Measurements from ENCODE around the gene SHISA4. TPM values are rescaled to one million over a fixed set of nuclear protein-coding genes. Genes with fewer than 3 reads are reported as not detected.
A peak's percentile ranks its signal among the peaks of the same experiment; 100 is the strongest.

SHISA4 gene
- total and polyA plus RNA-seq, 2 of the 8 experiments (the other 6 are each of a cell fraction or from before 2014, with no cell fraction given) = 7.8 to 28.9 TPM

GRCh38 chr1:201893431-201893830 is 4.7 kb downstream of the SHISA4 start:
- Histone ChIP-seq H3K18ac (ENCODE audit: extremely low read depth, low read length) (no peak overlapping the region), H3K56ac (replicated peaks; ENCODE audit: insufficient read length, low read depth, low read length) (no peak overlapping the region), H3K79me2 (ENCODE audit: control insufficient read depth in 1 of 2, insufficient read depth in 2 of 2, low read length in 2 of 2) (no peaks in the 10 kb centered on the region), H3K4me3 (ENCODE audit: extremely low read depth in 1 of 4, insufficient read depth in 2 of 4, low read depth in 3 of 4, low read length in 4 of 4) (no peak overlapping the region), H3K27ac (ENCODE audit: low read depth, low read length) (no peak overlapping the region), H3K23me2 (ENCODE audit: low read depth, low read length) (peaks cover 11% of the 10 kb centered on the region), H2BK120ac (replicated peaks; ENCODE audit: low read depth, low read length) (no peak overlapping the region), H3K4me1 (replicated peaks in 1 of 4; ENCODE audit: control insufficient read depth in 3 of 4, insufficient read depth in 4 of 4, low read length in 3 of 4) (peaks cover 6 to 25% (median 19%) of the 10 kb centered on the region in 4 experiments), H2BK12ac (ENCODE audit: low read depth, low read length) (peak overlapping the region; percentile 27; the same call in 1 of the 2 replicates), H3K27me3 (replicated peaks in 1 of 4; ENCODE audit: control insufficient read depth in 3 of 4, extremely low read depth in 1 of 4, insufficient read depth in 3 of 4, low read length in 3 of 4) (peaks cover 0 to 10% (median 4%) of the 10 kb centered on the region in 4 experiments; a peak in 3 of 7 replicates), H2BK5ac (ENCODE audit: low read depth, low read length) (no peak overlapping the region), H2BK20ac (ENCODE audit: low read length) (no peak overlapping the region), H4K8ac (ENCODE audit: extremely low read depth, insufficient read depth, low read length) (no peak overlapping the region), H2AK5ac (ENCODE audit: low read depth, low read length) (no peak overlapping the region), H3K79me1 (ENCODE audit: low read depth, low read length) (no peaks in the 10 kb centered on the region), H4K91ac (replicated peaks; ENCODE audit: insufficient read length, low read length) (no peak overlapping the region), H2AFZ (ENCODE audit: low read length) (no peak overlapping the region), H3K4me2 (ENCODE audit: insufficient read depth in 1 of 2, low read depth in 2 of 2, low read length in 2 of 2) (no peak overlapping the region), H3K4ac (replicated peaks; ENCODE audit: insufficient read length, low read depth, low read length) (no peak overlapping the region), H3K9me3 (ENCODE audit: insufficient read depth in 2 of 2, low read depth in 1 of 2, low read length in 1 of 2) (no peaks in the 10 kb centered on the region), H3K14ac (ENCODE audit: insufficient read length) (no peak overlapping the region), H4K20me1 (replicated peaks in 1 of 2; ENCODE audit: control insufficient read depth in 1 of 2, insufficient read depth in 2 of 2, low read length in 2 of 2) (no peaks in the 10 kb centered on the region), H3K9ac (replicated peaks in 1 of 4; ENCODE audit: extremely low read depth in 1 of 4, low read depth in 3 of 4, low read length in 3 of 4) (no peak overlapping the region), H2BK15ac (ENCODE audit: low read length) (no peak overlapping the region; the same call in 1 of the 2 replicates), H4K5ac (ENCODE audit: insufficient read length, low read depth, low read length) (no peak overlapping the region), H3K23ac (ENCODE audit: insufficient read length) (no peak overlapping the region), H3K36me3 (ENCODE audit: control insufficient read depth in 2 of 4, insufficient read depth in 4 of 4, low read length in 3 of 4) (no peaks in the 10 kb centered on the region)
- CTCF ChIA-PET (ENCODE audit: partially characterized antibody) = interaction anchor here (0.8 to 14.8 kb wide), 13 partner anchors 9 to 412 kb away, joined by 3 to 244 read pairs (median 47); partner anchors contain the start of genes GPR37L1 and LMOD1
- POLR2A ChIA-PET (ENCODE audit: partially characterized antibody) = interaction anchor here (0.9 to 9.6 kb wide), 6 partner anchors 12 to 120 kb away, joined by 3 to 117 read pairs (median 10); partner anchors contain the start of genes LMOD1 and TIMM17A
- DNase-seq (ENCODE audit: low read depth in 1 of 2, low spot score in 2 of 2) = no peak
- no peak for FAIRE-seq
- TF ChIP-seq HDAC6 (IDR thresholded peaks at IDR 0.05; ENCODE audit: low read depth, low read length) = no peak
- no peak for TF ChIP-seq TAF7 (optimal IDR thresholded peaks at IDR 0.05; ENCODE audit: borderline replicate concordance, low read depth, low read length)
- no peak for TF ChIP-seq RBBP5 (IDR thresholded peaks at IDR 0.05; ENCODE audit: borderline replicate concordance, low read depth, low read length)
- no peak for TF ChIP-seq SIN3A (conservative IDR thresholded peaks at IDR 0.05 in 1 of 2, IDR thresholded peaks at IDR 0.05 in 1 of 2; ENCODE audit: low read depth in 1 of 2, low read length in 2 of 2)
- TF ChIP-seq NRF1 (IDR thresholded peaks at IDR 0.05; ENCODE audit: low read depth, low read length) = no peak
- TF ChIP-seq ATF2 (IDR thresholded peaks at IDR 0.05; ENCODE audit: low read length) = no peak
- TF ChIP-seq EZH2 (IDR thresholded peaks at IDR 0.05; ENCODE audit: low read depth, low read length, severe bottlenecking) = no peak
- no peak for TF ChIP-seq KDM1A (IDR thresholded peaks at IDR 0.05; ENCODE audit: borderline replicate concordance, low read length)
- TF ChIP-seq JUND (IDR thresholded peaks at IDR 0.05; ENCODE audit: low read length) = no peak
- TF ChIP-seq KDM4A (IDR thresholded peaks at IDR 0.05; ENCODE audit: low read depth, low read length, severe bottlenecking) = no peak
- WGBS, 2 experiments (ENCODE audit: extremely low coverage in 1 of 2, insufficient coverage in 1 of 2, insufficient read length in 1 of 2, insufficient replicate concordance in 2 of 2, low coverage in 1 of 2, low lambda C conversion rate in 2 of 2, missing lambda C conversion rate in 1 of 2) = 82% methylated on average over 3 of the region's 3 CpGs; no CpG with 5 or more reads in 1 of the 2 experiments

All from H1 (cell line).